Right renal cortex interstitium (tissue), 3 donors: ENCODE results near the gene CMA1. TPM values are rescaled to one million over a fixed set of nuclear protein-coding genes. Genes with fewer than 3 reads are reported as not detected.
"Not testable (repeated sequence)": the region's sequence is repeated elsewhere in the genome, so short reads cannot be mapped to it uniquely, and the experiment has no call there.

Source experiments
- DNase-seq, 3 donors: peaks; one replicate each; pipeline ENCODE4 v3.0.0-alpha.2; 2013; ENCODE audit warnings: low read depth in 3 of 3, low spot score in 2 of 3
- polyA plus RNA-seq, 3 donors: library from polyadenylated mRNA; unstranded; fragments of 120-200 nt; gene quantifications; one replicate each; pipeline ENCODE4 v1.2.1, GENCODE V29; 2013; ENCODE audit not compliant: insufficient read length in 3 of 3

CMA1 gene
- polyA plus RNA-seq, 3 donors: 0.26 to 0.38 TPM; not detected in 1

GRCh38 chr14:24470450-24470849 lies 37.6 kb downstream of the CMA1 start:
- DNase-seq: not testable (repeated sequence)

GRCh38 chr14:24465805-24466204 lies 42.3 kb downstream of the CMA1 start:
- DNase-seq: no peak

- no peak for DNase-seq
Observed at GRCh38 chr14:24465368-24465767, 42.7 kb downstream of the CMA1 start.

GRCh38 chr14:24463884-24464785 lies 43.9 kb downstream of the CMA1 start:
- no peak for DNase-seq

- DNase-seq: no peak
Observed at GRCh38 chr14:24463017-24463883, 44.8 kb downstream of the CMA1 start.

- no peak for DNase-seq
Observed at GRCh38 chr14:24461336-24461735, 46.7 kb downstream of the CMA1 start.

GRCh38 chr14:24459331-24459730 lies 48.7 kb downstream of the CMA1 start:
- DNase-seq: no peak

- DNase-seq: no peak
Observed at GRCh38 chr14:24458736-24459135, 49.3 kb downstream of the CMA1 start.

- no peak for DNase-seq
Observed at GRCh38 chr14:24456980-24457379, 51.1 kb downstream of the CMA1 start.

Other genes starting within 250 kb of the CMA1 start
- gene TGM1, start 245.1 kb downstream of the CMA1 start, polyA plus RNA-seq: 1 to 10 TPM; 1.2 to 1.9 (median 1.2) TPM
- gene RABGGTA, start 236.7 kb downstream of the CMA1 start, polyA plus RNA-seq: 10 to 100 TPM; 18.2 to 19.0 (median 18.5) TPM
- gene DHRS1, start 208.5 kb downstream of the CMA1 start, polyA plus RNA-seq: 10 to 100 TPM; 38.6 to 45.5 (median 42.6) TPM
- gene NOP9, start 208.4 kb downstream of the CMA1 start, polyA plus RNA-seq: 10 to 100 TPM; 26.2 to 26.6 (median 26.4) TPM
- 10 to 100 TPM; 28.5 to 29.4 (median 28.9) TPM for gene CIDEB, start 200.3 kb downstream of the CMA1 start, polyA plus RNA-seq
- gene LTB4R2, start 198.1 kb downstream of the CMA1 start, polyA plus RNA-seq: 1 to 10 TPM; 1.8 to 2.2 (median 1.9) TPM
- gene LTB4R, start 196.8 kb downstream of the CMA1 start, polyA plus RNA-seq: 1 to 10 TPM; 2.4 to 2.9 (median 2.9) TPM
- gene ADCY4, start 173.2 kb downstream of the CMA1 start, polyA plus RNA-seq: 10 to 100 TPM; 12.8 to 23.7 (median 17.2) TPM
- 1 to 10 TPM; 2.3 to 3.6 (median 3.1) TPM for gene RIPK3, start 168.3 kb downstream of the CMA1 start, polyA plus RNA-seq
- gene NFATC4, start 140.1 kb downstream of the CMA1 start, polyA plus RNA-seq: 10 to 100 TPM; 45.0 to 50.5 (median 49.7) TPM
- 10 to 100 TPM; 40.3 to 47.7 (median 40.4) TPM for gene NYNRIN, start 109.3 kb downstream of the CMA1 start, polyA plus RNA-seq
- 1 to 10 TPM; 2.2 to 3.0 (median 2.6) TPM for gene CBLN3, start 78.6 kb downstream of the CMA1 start, polyA plus RNA-seq
- 10 to 100 TPM; 41.0 to 42.4 (median 41.1) TPM for gene KHNYN, start 78.3 kb downstream of the CMA1 start, polyA plus RNA-seq
- gene SDR39U1, start 65.5 kb downstream of the CMA1 start, polyA plus RNA-seq: 10 to 100 TPM; 49.7 to 54.8 (median 51.9) TPM
- gene CTSG, start 68.0 kb upstream of the CMA1 start, polyA plus RNA-seq: under 1 TPM; 0.18 to 0.93 (median 0.42) TPM
- under 1 TPM in 2 of 3 donors, not detected in 1; 0.21 to 0.24 TPM for gene GZMH, start 101.4 kb upstream of the CMA1 start, polyA plus RNA-seq
- under 1 TPM; 0.36 to 0.79 (median 0.42) TPM for gene GZMB, start 125.9 kb upstream of the CMA1 start, polyA plus RNA-seq